Esophagus muscularis mucosa (tissue), 4 donors: Measurements from ENCODE around the gene TMEM170B. TPM values are rescaled to one million over a fixed set of nuclear protein-coding genes. Genes with fewer than 3 reads are reported as not detected.

Experiments
- DNase-seq: peaks from one replicate; pipeline ENCODE4 v3.0.0-alpha.2; 2017; ENCODE audit errors: extremely low spot score
- H3K27ac ChIP-seq, 4 donors: fragments of 200-600 bp; sonication (generic); replicated peaks in 1 of 4; 1 replicate in 3 of 4; 2 replicates in 1 of 4; pipeline ENCODE4 v1.5.1; 2016 to 2019; ENCODE audit warnings: mild to moderate bottlenecking in 1 of 4
- H3K27me3 ChIP-seq, 4 donors: fragments of 200-600 bp; sonication (generic); one replicate each; pipeline versions ENCODE4 v1.5.1 to v1.6.0; 2016 to 2019
- H3K36me3 ChIP-seq, 4 donors: fragments of 200-600 bp; sonication (generic); one replicate each; pipeline ENCODE4 v1.5.1; 2016 to 2019
- H3K4me1 ChIP-seq, 4 donors: fragments of 200-600 bp; sonication (generic); one replicate each; pipeline ENCODE4 v1.5.1; 2016 to 2019
- H3K4me3 ChIP-seq, 4 donors: fragments of 200-600 bp; sonication (generic); 1 replicate in 2 of 4; 2 replicates in 2 of 4; pipeline ENCODE4 v1.5.1; 2016 to 2019; ENCODE audit warnings: mild to moderate bottlenecking in 4 of 4, moderate library complexity in 1 of 4
- H3K9me3 ChIP-seq, 4 donors: fragments of 200-600 bp; sonication (generic); 1 replicate in 3 of 4; 2 replicates in 1 of 4; pipeline ENCODE4 v1.5.1; 2016 to 2019
- EP300 ChIP-seq: sonication (generic); formaldehyde crosslinking; IDR thresholded peaks from one replicate; pipeline ENCODE4 v1.6.1; 2017; ENCODE audit warnings: antibody characterized with exemption
- POLR2A ChIP-seq: fragments of 450-650 bp; IDR thresholded peaks from one replicate; pipeline ENCODE4 v1.6.1; 2017; ENCODE audit warnings: antibody characterized with exemption, moderate library complexity, mild to moderate bottlenecking, low read depth
- POLR2AphosphoS5 ChIP-seq, 2 donors: sonication (generic); formaldehyde crosslinking; IDR thresholded peaks; one replicate each; pipeline ENCODE4 v1.6.1; 2017; ENCODE audit warnings: antibody characterized with exemption in 2 of 2
- WGBS: methylation state at CpG from one replicate; pipeline ENCODE4 v1.1.5; 2018; 5-methylcytosine and 5-hydroxymethylcytosine counted together
- intact Hi-C: fragments of 100-400 bp; cut with DNase I; formaldehyde crosslinking; loops from one replicate; pipeline ENCODE4 v1.15.1; 2023
- total RNA-seq, 4 donors: library from RNA; depleted of rRNA; stranded (reverse); fragments of >200 nt; gene quantifications; one replicate each; pipeline versions ENCODE4 v1.1.0 to v1.2.1, GENCODE V29; 2016
- TF ChIP-seq, protein P1 (sequence below), 3 experiments: fragments of 200-600 bp in 2 of 3; fragments of 450-650 bp in 1 of 3; sonication (generic) in 2 of 3; IDR thresholded peaks; one replicate each; pipeline ENCODE4 v1.5.1; 2017 to 2019; ENCODE audit warnings: antibody characterized with exemption in 3 of 3, mild to moderate bottlenecking in 2 of 3, moderate library complexity in 1 of 3

The TMEM170B gene
- total RNA-seq, 4 donors from 2014 or later, result 5.4 to 8.6 (median 6.2) TPM

DNA sequence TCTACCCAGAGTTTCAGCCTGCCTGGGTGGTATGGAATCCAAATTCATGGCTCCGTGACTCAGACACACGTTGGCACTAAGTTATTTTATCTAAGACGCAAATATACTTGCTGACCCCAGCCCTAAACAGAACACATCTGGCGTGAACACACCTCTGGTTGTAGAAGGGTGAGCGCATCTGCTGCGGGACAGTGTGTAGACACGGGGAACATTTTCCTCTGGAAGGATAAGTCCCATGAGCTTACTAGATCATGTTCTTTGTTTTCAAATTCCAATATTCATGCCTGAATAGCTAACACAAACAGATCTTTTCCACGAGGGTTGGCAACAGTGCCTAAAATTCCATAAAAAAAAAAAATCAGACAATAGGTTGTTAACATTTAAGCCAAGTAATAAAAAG, 87.8 kb downstream of the TMEM170B start:
- intact Hi-C loops, result no loop called here
- no peak overlapping the region for H3K4me3 ChIP-seq
- peaks cover 0 to 4% (median 0%) of the 10 kb centered on the region in 4 donors for H3K4me1 ChIP-seq
- DNase-seq, result no peak
- H3K27me3 ChIP-seq, result no peaks in the 10 kb centered on the region
- 81% methylated on average over 8 of the region's 8 CpGs for WGBS
- H3K27ac ChIP-seq, result no peak overlapping the region
- H3K9me3 ChIP-seq, result no peaks in the 10 kb centered on the region
- no peaks in the 10 kb centered on the region for H3K36me3 ChIP-seq
- TF ChIP-seq EP300 (no peak), POLR2A (no peak), POLR2AphosphoS5 (IDR thresholded peaks at IDR 0.05) (no peak)
- TF ChIP-seq, protein P1, sequence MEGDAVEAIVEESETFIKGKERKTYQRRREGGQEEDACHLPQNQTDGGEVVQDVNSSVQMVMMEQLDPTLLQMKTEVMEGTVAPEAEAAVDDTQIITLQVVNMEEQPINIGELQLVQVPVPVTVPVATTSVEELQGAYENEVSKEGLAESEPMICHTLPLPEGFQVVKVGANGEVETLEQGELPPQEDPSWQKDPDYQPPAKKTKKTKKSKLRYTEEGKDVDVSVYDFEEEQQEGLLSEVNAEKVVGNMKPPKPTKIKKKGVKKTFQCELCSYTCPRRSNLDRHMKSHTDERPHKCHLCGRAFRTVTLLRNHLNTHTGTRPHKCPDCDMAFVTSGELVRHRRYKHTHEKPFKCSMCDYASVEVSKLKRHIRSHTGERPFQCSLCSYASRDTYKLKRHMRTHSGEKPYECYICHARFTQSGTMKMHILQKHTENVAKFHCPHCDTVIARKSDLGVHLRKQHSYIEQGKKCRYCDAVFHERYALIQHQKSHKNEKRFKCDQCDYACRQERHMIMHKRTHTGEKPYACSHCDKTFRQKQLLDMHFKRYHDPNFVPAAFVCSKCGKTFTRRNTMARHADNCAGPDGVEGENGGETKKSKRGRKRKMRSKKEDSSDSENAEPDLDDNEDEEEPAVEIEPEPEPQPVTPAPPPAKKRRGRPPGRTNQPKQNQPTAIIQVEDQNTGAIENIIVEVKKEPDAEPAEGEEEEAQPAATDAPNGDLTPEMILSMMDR (IDR thresholded peaks at IDR 0.05), result no peak

GRCh38 chr6:11626356-11626755, 88.8 kb downstream of the TMEM170B start:
- no peaks in the 10 kb centered on the region for H3K9me3 ChIP-seq
- TF ChIP-seq POLR2AphosphoS5 (IDR thresholded peaks at IDR 0.05) (no peak), EP300 (no peak), POLR2A (no peak)
- TF ChIP-seq, protein P1 (IDR thresholded peaks at IDR 0.05), result no peak
- no peak for DNase-seq

DNA sequence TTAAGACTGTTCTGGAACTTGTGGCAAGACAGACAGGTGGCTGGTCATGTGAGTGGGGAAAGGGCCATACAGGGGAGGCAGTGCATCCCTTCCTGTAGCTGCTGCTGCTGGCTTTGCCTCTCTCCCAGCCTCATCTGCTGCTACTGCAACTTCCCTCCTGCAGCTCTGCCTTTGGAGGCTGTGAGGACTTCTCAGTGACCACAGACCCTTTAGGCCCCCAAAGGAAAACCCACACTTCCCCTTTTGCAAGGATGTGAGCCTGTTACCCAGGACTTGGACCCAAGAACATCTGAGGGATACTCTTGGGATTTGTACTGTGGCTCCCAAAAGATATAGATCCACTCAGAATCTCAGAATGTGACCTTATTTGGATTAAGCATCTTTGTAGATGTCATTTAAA, 91.0 kb downstream of the TMEM170B start:
- H3K9me3 ChIP-seq, result no peaks in the 10 kb centered on the region
- no peak for TF ChIP-seq POLR2AphosphoS5 (IDR thresholded peaks at IDR 0.05)
- TF ChIP-seq EP300, result no peak
- TF ChIP-seq POLR2A, result no peak
- TF ChIP-seq, protein P1 (IDR thresholded peaks at IDR 0.05), result no peak
- no peaks in the 10 kb centered on the region for H3K36me3 ChIP-seq
- H3K27me3 ChIP-seq, result no peaks in the 10 kb centered on the region
- DNase-seq, result no peak
- H3K4me3 ChIP-seq, result no peak overlapping the region
- H3K4me1 ChIP-seq, result peaks cover 0 to 9% (median 0%) of the 10 kb centered on the region in 4 donors
- H3K27ac ChIP-seq, result no peak overlapping the region
- intact Hi-C loops, result no loop called here

More at GRCh38 chr6:11626356-11626755, 88.8 kb downstream of the TMEM170B start:
- Histone ChIP-seq H3K27me3 (no peaks in the 10 kb centered on the region), H3K4me1 (peaks cover 0 to 4% (median 0%) of the 10 kb centered on the region in 4 donors), H3K27ac (no peak overlapping the region), H3K36me3 (no peaks in the 10 kb centered on the region), H3K4me3 (no peak overlapping the region)
- intact Hi-C loops, result no loop called here
- 96% methylated on average over 8 of the region's 8 CpGs for WGBS

DNA sequence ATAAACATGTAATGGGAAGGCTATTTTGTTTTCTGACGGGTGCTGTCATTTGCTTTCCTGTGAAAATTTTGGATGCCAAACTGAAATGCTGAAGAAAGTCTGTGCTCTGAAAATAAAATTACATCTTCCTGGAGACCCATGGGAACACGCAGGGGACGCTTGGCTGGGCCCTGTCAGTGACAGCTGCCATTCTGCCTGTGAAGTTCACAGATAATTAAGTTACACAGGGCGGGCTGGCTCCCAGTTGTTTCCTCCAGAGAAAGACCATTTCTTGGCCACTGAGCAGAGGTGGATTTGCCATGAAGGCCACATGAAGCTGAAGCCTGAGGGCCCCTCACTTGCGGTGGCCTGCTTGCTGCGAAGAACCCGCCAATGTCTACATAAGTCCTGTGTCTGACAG, 93.5 kb downstream of the TMEM170B start:
- intact Hi-C loops, result no loop called here

More for the DNA sequence above, 93.5 kb downstream of the TMEM170B start:
- Histone ChIP-seq H3K4me1 (peaks cover 0 to 5% (median 0%) of the 10 kb centered on the region in 4 donors), H3K9me3 (no peaks in the 10 kb centered on the region), H3K4me3 (no peak overlapping the region), H3K36me3 (no peaks in the 10 kb centered on the region), H3K27me3 (no peaks in the 10 kb centered on the region), H3K27ac (no peak overlapping the region)
- TF ChIP-seq POLR2A, result no peak
- no peak for TF ChIP-seq EP300
- no peak for TF ChIP-seq POLR2AphosphoS5 (IDR thresholded peaks at IDR 0.05)
- TF ChIP-seq, protein P1 (IDR thresholded peaks at IDR 0.05), result no peak
- no peak for DNase-seq
- WGBS, result 91% methylated on average over 7 of the region's 7 CpGs
